Skeletal muscle cell (primary cell): ENCODE results near the gene REPS2.

Experiments used
- DNase-seq: peaks from one replicate; pipeline ENCODE4 v3.0.0-alpha.2; 2010; ENCODE audit warnings: low read depth
- H3K4me3 ChIP-seq: 2 replicates; pipeline ENCODE4 v1.5.1; 2011; ENCODE audit warnings: low read depth, mild to moderate bottlenecking, control low read depth, low read length, moderate library complexity

REPS2 gene

DNA sequence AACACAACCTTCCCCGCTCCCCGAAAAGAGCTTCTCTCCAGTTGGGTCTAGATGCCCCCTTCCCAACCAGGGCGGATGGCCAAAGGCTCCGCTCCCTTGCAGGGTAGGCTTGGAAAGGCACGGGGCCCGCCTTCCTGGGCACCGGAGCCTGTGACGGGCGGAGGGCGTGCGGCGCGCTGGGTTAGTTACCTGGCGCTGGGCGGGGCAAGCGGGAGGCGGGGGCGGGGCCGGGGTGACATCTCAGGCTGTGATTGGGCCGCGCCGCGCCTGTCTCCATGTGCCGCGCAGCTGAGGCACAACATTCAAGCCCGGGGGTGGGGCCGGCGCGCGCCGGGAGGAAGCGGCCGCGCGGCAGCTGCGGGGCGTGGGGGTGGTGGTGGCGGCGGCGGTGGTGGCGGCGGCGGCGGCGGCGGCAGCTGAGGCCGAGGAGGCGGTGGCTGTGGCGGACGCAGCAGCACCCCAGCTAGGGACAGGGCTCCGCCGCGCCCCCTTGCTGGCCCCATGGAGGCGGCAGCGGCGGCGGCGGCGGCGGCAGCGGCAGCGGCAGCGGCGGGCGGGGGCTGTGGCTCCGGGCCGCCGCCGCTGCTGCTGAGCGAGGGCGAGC, at the start of gene REPS2:
Gene REPS2 (plus strand): TSS at position 298 of the 604 bp plus-strand sequence. CDS start 204 bp downstream, at position 502.
- no peak for DNase-seq
- H3K4me3 ChIP-seq = peak within 1 kb of the TSS; percentile 56

DNA sequence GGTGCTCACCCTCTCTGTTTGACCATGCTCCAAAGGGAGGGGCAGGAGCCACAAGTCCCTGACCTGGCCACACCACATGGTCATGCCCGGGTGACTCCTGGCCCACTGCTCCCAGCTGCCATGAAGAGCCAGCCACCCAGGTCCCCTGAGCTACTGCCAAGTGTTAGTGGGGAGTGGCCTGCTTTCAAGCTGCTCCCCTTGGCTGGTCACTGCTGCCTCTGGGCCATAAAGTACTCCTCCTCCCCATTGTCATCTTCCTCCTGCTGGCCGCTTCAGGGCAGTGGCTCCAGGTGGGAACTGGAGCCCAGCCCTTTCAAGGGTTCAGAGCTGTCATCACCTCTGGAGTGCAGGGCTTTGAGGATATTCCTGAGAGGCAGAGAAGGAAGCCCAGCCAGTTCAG, 49.0 kb upstream of the REPS2 start:
- DNase-seq = no peak
- no peak overlapping the region for H3K4me3 ChIP-seq

GRCh38 chrX:16903274-16904022, 43.0 kb upstream of the REPS2 start:
- no peak for DNase-seq
- no peak overlapping the region for H3K4me3 ChIP-seq

DNA sequence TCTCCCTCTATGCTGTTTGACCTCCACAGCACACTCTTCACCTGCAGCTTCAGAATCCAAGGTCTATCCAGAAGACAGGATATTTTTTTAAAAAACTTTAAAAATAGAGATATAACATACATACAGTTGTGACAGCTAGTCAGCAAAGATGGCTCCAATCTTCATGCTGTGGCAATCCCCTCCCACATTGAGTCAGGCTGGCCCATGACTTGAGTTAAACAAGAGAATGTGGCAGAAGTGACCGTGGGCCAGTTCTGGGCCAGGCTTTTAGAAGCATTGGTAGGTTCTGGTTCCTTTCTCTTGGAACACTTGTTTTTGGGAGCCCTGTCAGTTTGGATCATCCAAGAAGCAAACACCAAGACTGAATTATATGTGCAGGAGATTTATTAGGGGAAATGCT, 36.1 kb upstream of the REPS2 start:
- no peak overlapping the region for H3K4me3 ChIP-seq
- no peak for DNase-seq

DNA sequence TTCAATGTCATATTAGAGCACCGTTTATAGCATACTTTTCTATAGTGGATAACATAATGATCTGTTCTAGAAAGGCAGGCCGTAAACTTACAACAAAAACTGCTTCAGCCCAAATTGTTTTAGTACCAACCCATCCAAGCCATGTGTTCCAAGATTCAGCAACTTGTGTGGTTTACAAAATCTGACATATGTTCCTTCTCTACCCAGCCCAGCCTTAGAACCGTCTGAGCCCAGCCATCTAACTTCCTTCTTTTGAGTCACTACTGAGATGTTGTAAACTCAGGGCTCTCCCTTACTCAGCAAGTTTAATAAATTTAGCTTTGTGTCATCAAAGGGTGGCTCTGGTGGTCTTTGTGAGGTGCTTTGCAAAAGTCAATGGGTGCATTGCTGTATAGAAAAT, 32.4 kb upstream of the REPS2 start:
- no peak for DNase-seq

GRCh38 chrX:16916561-16916960, 29.9 kb upstream of the REPS2 start:
- no peak for DNase-seq
- H3K4me3 ChIP-seq = no peak overlapping the region

More for the DNA sequence above, 32.4 kb upstream of the REPS2 start:
- H3K4me3 ChIP-seq = no peak overlapping the region

DNA sequence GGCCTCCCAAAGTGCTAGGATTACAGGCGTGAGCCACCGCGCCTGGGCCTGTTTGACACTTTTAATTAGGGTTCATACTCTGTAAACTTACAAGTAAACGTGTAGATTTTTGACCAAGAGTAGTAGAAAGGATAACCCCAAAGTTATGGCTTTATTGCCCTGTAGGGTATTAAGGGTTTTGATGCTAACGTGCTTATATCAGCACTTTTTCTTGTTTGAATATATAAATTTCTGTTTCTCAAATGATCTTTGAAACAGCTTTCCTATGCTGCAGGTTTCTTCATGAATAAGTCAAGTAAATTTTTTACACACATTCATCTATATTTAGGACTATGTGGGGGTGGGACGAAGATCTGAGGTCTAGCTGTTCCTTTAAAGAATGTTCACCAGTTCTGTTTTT, 29.3 kb upstream of the REPS2 start:
- DNase-seq = no peak
- no peak overlapping the region for H3K4me3 ChIP-seq

DNA sequence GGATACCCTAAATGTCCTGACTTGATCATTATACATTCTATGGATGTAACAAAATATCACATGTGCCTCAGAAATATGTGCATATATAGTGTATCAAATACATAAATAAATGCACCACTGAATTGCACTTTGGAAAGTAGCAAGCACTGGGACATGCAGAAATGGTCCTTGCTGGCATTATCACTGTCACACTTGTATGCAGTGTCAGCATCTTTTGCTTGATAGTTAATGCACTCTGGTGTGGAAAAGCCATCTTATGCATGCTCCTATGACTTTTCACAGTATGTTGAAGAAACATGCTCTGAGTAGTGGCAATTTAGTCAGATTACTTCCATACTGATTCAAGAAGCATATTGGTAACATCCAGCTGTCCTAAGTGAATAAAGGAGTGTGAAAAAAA, 27.5 kb upstream of the REPS2 start:
- DNase-seq = no peak
- no peak overlapping the region for H3K4me3 ChIP-seq

DNA sequence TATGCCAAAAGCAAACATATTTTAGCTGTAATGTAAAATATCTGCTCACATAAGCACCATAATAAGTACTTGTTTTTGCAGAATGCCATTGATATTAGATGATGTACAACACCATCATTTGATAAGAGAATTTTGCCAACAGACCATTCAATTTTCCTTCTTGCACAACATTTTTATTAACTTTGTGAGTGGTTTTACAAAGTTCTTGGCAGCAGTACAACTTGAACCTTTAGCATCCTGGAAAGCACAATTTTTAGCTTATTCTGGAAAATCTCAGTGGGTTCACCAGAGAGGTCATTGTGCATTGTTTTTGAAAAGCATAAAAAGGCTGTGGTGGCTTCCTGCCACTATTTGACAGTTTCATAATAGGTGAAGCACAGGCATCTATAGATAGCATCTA, 26.4 kb upstream of the REPS2 start:
- H3K4me3 ChIP-seq = no peak overlapping the region
- DNase-seq = no peak

GRCh38 chrX:16923157-16923556, 23.3 kb upstream of the REPS2 start:
- no peak for DNase-seq
- H3K4me3 ChIP-seq = no peak overlapping the region

DNA sequence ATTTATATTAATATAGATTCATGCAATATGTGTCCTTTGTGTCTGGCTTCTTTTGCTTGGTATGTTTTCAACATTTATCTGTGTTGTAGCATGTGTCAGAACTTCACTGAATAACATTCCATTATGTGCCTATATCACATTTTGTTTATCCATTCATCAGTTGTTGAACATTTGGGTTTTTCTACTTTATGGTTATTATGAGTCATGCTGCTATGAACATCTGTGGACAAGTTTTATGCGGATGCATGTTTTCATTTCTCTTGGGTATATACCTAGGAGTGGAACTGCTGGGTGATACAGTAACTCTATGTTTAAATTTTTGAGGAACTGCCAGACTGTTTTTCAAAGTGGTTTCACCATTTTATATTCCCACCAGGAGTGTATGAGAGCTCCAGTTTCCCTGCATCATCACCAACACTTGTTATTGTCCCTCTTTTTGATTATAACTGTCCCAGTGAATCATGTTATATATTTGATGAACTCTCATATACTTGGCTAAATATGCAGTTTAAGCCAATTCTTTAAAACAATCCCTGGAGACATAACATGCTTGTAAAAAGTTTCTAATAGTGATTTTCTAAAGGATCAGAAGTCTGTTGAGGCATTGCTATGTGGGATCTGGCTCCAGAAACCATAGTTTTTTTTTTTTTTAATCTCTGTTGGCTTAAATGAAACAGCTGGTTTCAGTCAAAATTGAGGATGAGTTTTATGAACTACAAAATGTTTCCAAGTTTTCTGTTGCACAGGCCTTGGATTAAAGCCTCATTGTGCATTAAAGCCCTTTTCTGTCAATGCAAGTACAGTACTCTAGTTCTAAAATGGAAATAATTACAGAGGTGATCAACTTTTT, 21.6 kb upstream of the REPS2 start:
- no peak overlapping the region for H3K4me3 ChIP-seq
- no peak for DNase-seq

DNA sequence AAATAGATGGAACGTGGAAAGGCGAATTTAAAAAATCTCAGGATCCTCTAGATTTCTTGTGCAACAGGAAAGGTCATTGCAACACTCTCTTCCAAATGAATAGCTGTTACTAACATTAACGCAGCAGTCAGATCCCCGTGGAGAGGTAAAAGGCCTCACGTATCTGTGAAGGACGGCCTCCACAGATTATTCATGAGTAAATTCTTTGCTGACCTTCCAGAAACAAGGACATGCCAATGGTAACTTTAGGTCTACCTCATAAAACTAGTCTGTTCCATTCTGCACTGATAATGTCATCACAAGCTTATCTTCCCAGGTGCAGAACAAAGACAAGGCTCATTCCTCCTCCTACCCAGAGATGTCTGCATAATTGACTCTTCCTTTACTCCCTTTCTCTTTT, 16.1 kb upstream of the REPS2 start:
- H3K4me3 ChIP-seq = no peak overlapping the region
- DNase-seq = peak; percentile 26

DNA sequence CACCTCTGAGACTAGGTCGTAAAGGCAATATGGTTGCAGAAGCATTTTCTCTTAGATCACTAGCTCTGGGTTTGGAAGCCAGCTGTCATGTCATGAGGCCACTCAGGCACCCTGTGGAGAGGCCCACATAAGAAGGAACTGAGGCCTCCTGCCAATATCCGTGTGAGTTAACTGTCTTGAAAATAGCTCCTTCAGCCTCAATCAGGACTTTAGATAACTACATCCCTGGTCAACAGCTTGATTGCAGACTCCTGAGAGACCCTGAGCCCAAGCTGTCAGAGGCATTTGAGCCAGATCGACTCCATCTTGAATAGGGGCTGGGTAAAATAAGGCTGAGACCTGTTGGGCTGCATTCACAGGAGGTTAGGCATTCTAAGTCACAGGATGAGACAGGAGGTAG, 15.1 kb upstream of the REPS2 start:
- no peak for DNase-seq
- H3K4me3 ChIP-seq = no peak overlapping the region

GRCh38 chrX:16931855-16932575, 14.4 kb upstream of the REPS2 start:
- DNase-seq = no peak
- no peak overlapping the region for H3K4me3 ChIP-seq

- no peak for DNase-seq
Observed at GRCh38 chrX:16934185-16934584, 12.3 kb upstream of the REPS2 start.

GRCh38 chrX:16946971-16947562, 609 bp downstream of the REPS2 start:
- peak overlapping the region; percentile 56 for H3K4me3 ChIP-seq
- no peak for DNase-seq

More at GRCh38 chrX:16934185-16934584, 12.3 kb upstream of the REPS2 start:
- no peak overlapping the region for H3K4me3 ChIP-seq

DNA sequence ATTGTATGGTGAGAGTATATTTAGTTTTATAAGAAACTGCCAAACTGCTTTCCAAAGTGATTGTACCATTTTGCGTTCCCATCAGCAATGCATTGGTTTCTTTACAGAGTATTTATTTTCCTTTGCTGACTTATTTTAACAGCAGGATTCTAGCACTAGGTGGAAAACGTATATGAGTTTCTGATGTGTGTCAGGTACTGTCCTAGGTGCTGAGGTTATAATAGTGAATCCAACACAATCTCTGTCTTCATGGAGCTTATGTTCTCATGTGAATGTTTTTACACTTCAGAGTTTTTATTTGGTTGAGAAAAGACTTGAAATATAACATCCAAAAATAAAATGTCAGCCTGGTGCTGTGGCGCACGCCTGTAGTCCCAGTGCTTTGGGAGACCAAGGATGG, 4.0 kb downstream of the REPS2 start:
- DNase-seq = no peak
- no peak overlapping the region for H3K4me3 ChIP-seq

DNA sequence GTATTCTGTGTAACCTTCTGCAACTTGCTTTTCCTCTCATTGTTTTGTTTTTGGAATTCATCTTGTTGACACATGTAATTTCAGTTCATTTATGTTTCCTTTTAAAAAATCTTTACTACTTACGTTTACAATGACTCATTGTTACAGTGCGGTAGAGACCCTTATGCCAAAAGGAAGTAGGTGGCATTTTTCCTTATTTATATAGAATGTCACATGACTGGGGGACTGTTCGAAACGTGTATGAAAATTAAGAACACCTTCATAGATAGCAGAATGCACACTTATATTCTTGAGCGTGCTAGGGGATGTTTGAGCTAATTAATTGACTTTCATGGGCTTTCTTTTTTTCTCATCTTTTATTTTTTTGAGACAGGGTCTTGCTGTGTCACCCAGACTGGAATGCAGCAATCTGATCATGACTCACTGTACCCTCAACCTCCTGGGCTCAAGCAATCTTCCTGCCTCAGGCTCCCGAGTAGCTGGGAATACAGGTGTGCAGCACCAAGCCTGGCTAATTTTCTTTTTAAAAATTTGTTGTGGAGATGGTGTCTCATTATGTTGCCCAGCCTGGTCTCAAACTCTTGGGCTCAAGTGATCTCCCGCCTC, 7.3 kb downstream of the REPS2 start:
- DNase-seq = no peak
- H3K4me3 ChIP-seq = no peak overlapping the region

GRCh38 chrX:16957751-16958150, 11.3 kb downstream of the REPS2 start:
- DNase-seq = no peak
- no peak overlapping the region for H3K4me3 ChIP-seq
